GM12892 (cell line): ENCODE results near the gene C18orf54.

Experiments
- POLR2A ChIP-seq: IDR thresholded peaks from 2 replicates; pipeline ENCODE4 v1.6.1; 2011; ENCODE audit warnings: low read depth, low read length, control low read depth
- POLR2AphosphoS5 ChIP-seq: IDR thresholded peaks from 2 replicates; pipeline ENCODE4 v1.6.1; 2011; ENCODE audit warnings: low read depth, low read length, control low read depth

- TF ChIP-seq POLR2A (no peak), POLR2AphosphoS5 (no peak)
Observed at GRCh38 chr18:54393648-54394294, 36.1 kb downstream of the C18orf54 start.
